NK-92 (cell line): ENCODE results near the gene ASB3.
"Not testable (repeated sequence)": the region's sequence is repeated elsewhere in the genome, so short reads cannot be mapped to it uniquely, and the experiment has no call there.

Experiments
- DNase-seq: peaks from one replicate; lab custom pipeline; 2025; ENCODE audit not compliant: unreplicated experiment; lab: John Stamatoyannopoulos, UW

ASB3 gene

GRCh38 chr2:53786705-53787613 is at the start of gene ASB3, which contains the start of gene ERLEC1:
TSS of gene ASB3 (minus strand) at chr2:53786953. CDS start at chr2:53765572, 21,381 bp downstream.
TSS of gene ERLEC1 (plus strand) at chr2:53787044. CDS start at chr2:53787211, 167 bp downstream.
- peak; percentile 35 for DNase-seq

GRCh38 chr2:53829980-53830290 is 43.2 kb upstream of the ASB3 start:
- not testable (repeated sequence) for DNase-seq

GRCh38 chr2:53829273-53829979 is 42.7 kb upstream of the ASB3 start:
- no peak for DNase-seq

- no peak for DNase-seq
These were observed 41.6 kb upstream of the ASB3 start for GRCh38 chr2:53828331-53828730.

- DNase-seq, result no peak
These were observed 40.8 kb upstream of the ASB3 start for GRCh38 chr2:53827398-53828175.

- no peak for DNase-seq
These were observed 40.0 kb upstream of the ASB3 start for GRCh38 chr2:53826587-53827397.

- no peak for DNase-seq
These were observed 39.3 kb upstream of the ASB3 start for GRCh38 chr2:53826030-53826410.

- not testable (repeated sequence) for DNase-seq
These were observed 36.9 kb upstream of the ASB3 start for GRCh38 chr2:53823639-53824038.

GRCh38 chr2:53821810-53822209 is 35.1 kb upstream of the ASB3 start:
- DNase-seq, result no peak

GRCh38 chr2:53820711-53821110 is 34.0 kb upstream of the ASB3 start:
- no peak for DNase-seq

- DNase-seq, result no peak
These were observed 33.3 kb upstream of the ASB3 start for GRCh38 chr2:53820048-53820447.

GRCh38 chr2:53819634-53820033 is 32.9 kb upstream of the ASB3 start:
- no peak for DNase-seq

- no peak for DNase-seq
These were observed 32.2 kb upstream of the ASB3 start for GRCh38 chr2:53818854-53819435.

GRCh38 chr2:53813151-53813550 is 26.4 kb upstream of the ASB3 start:
- DNase-seq, result no peak

- no peak for DNase-seq
These were observed 24.8 kb upstream of the ASB3 start for GRCh38 chr2:53811601-53812000.

- no peak for DNase-seq
These were observed 15.9 kb upstream of the ASB3 start for GRCh38 chr2:53802617-53803151.

- no peak for DNase-seq
These were observed 14.8 kb upstream of the ASB3 start for GRCh38 chr2:53801547-53801946.

- DNase-seq, result no peak
These were observed 7.1 kb upstream of the ASB3 start for GRCh38 chr2:53793821-53794220.

- DNase-seq, result no peak
These were observed 6.5 kb upstream of the ASB3 start for GRCh38 chr2:53793261-53793660.
